Endothelial cell of umbilical vein (primary cell): ENCODE results near the gene TWIST2. TPM values are rescaled to one million over a fixed set of nuclear protein-coding genes. Genes with fewer than 3 reads are reported as not detected.

Source experiments
- BruUV-seq: library from RNA; stranded (reverse); fragments of 400-500 nt; replicated peaks from 2 replicates; lab custom pipeline; 2021; lab: Mats Ljungman, UMichigan
- CTCF ChIA-PET: fragments of 300-600, 350-600 bp; sonication (Branson Sonifier 250); formaldehyde crosslinking; loops from one replicate; lab custom pipeline; 2021; ENCODE audit warnings: antibody characterized with exemption, inconsistent platforms; lab: Charles Lee
- POLR2A ChIA-PET: fragments of 300-600, 350-600 bp; sonication (Branson Sonifier 250); formaldehyde crosslinking; loops from one replicate; lab custom pipeline; 2021; ENCODE audit warnings: antibody characterized with exemption, inconsistent platforms; lab: Charles Lee
- DNase-seq: peaks from one replicate; pipeline ENCODE4 v3.0.0-alpha.2; 2011; ENCODE audit warnings: low read depth, low spot score
- FAIRE-seq: peaks from 2 replicates; lab custom pipeline; 2011; peaks lifted over from hg19 to GRCh38; lab: Jason Lieb, UNC
- H2AFZ ChIP-seq: 2 replicates; pipeline ENCODE4 v1.6.0; 2012; ENCODE audit warnings: low read depth, low read length, control low read depth, inconsistent platforms
- H3K27ac ChIP-seq: 2 replicates; pipeline ENCODE4 v1.5.1; 2011; ENCODE audit warnings: low read depth, mild to moderate bottlenecking, control low read depth, low read length, moderate library complexity; ENCODE audit not compliant: insufficient read depth
- H3K27me3 ChIP-seq, 2 experiments: 2 replicates each; pipeline versions ENCODE4 v1.6.0 to v1.6.1; 2011; ENCODE audit warnings: low read length in 2 of 2, mixed read lengths in 1 of 2; ENCODE audit not compliant: control insufficient read depth in 2 of 2, insufficient read depth in 2 of 2
- H3K36me3 ChIP-seq, 2 experiments: 2 replicates in 1 of 2; 3 replicates in 1 of 2; pipeline ENCODE4 v1.5.1; 2011; ENCODE audit warnings: low read length in 2 of 2, mild to moderate bottlenecking in 1 of 2, moderate library complexity in 1 of 2; ENCODE audit not compliant: control insufficient read depth in 2 of 2, insufficient read depth in 2 of 2; ENCODE audit errors: extremely low read depth in 1 of 2
- H3K4me1 ChIP-seq: 3 replicates; pipeline ENCODE4 v1.5.1; 2011; ENCODE audit warnings: mild to moderate bottlenecking, low read length; ENCODE audit not compliant: control insufficient read depth, insufficient read depth; ENCODE audit errors: extremely low read depth
- H3K4me2 ChIP-seq: 2 replicates; pipeline ENCODE4 v1.6.1; 2011; ENCODE audit warnings: low read length, control low read depth, mixed read lengths; ENCODE audit not compliant: insufficient read depth
- H3K4me3 ChIP-seq, 3 experiments: fragments of 200-600 bp in 1 of 3; sonication (generic), shearing (Covaris generic) in 1 of 3; replicated peaks in 1 of 3; 2 replicates each; pipeline ENCODE4 v1.5.1; 2011 to 2016; ENCODE audit warnings: control low read depth in 3 of 3, low read length in 3 of 3, mild to moderate bottlenecking in 2 of 3, inconsistent platforms in 1 of 3, low read depth in 1 of 3, moderate library complexity in 1 of 3; ENCODE audit not compliant: insufficient read depth in 1 of 3
- H3K79me2 ChIP-seq: 2 replicates; pipeline ENCODE4 v1.6.0; 2012; ENCODE audit warnings: low read length, inconsistent platforms; ENCODE audit not compliant: control insufficient read depth, insufficient read depth
- H3K9ac ChIP-seq: replicated peaks from 2 replicates; pipeline ENCODE3; 2011; ENCODE audit warnings: low read length, control low read depth; ENCODE audit not compliant: insufficient read depth; ENCODE audit errors: extremely low read depth
- H3K9me1 ChIP-seq: replicated peaks from 3 replicates; pipeline ENCODE4 v1.6.0; 2011; ENCODE audit warnings: mild to moderate bottlenecking, low read length; ENCODE audit not compliant: control insufficient read depth, insufficient read depth; ENCODE audit errors: extremely low read depth
- H3K9me3 ChIP-seq: replicated peaks from 2 replicates; pipeline ENCODE4 v1.5.1; 2012; ENCODE audit warnings: low read length, inconsistent platforms; ENCODE audit not compliant: control insufficient read depth, insufficient read depth
- H4K20me1 ChIP-seq: replicated peaks from 2 replicates; pipeline ENCODE3; 2011; ENCODE audit warnings: mild to moderate bottlenecking, low read length; ENCODE audit not compliant: control insufficient read depth, insufficient read depth; ENCODE audit errors: extremely low read depth
- CTCF ChIP-seq, 2 donors: IDR thresholded peaks; 1 replicate in 1 of 2; 2 replicates in 1 of 2; pipeline ENCODE4 v1.5.1; 2011; ENCODE audit warnings: low read length in 2 of 2, mild to moderate bottlenecking in 2 of 2, moderate library complexity in 2 of 2, control low read depth in 1 of 2, inconsistent platforms in 1 of 2, low read depth in 1 of 2; ENCODE audit not compliant: insufficient read depth in 1 of 2; ENCODE audit errors: extremely low read depth in 1 of 2
- EZH2 ChIP-seq: IDR thresholded peaks from 2 replicates; pipeline ENCODE4 v1.6.1; 2012; ENCODE audit warnings: borderline replicate concordance, low read depth, mild to moderate bottlenecking, moderate library complexity, low read length, inconsistent platforms; ENCODE audit not compliant: severe bottlenecking
- FOS ChIP-seq: IDR thresholded peaks from 2 replicates; pipeline ENCODE4 v1.6.1; 2011; ENCODE audit warnings: mild to moderate bottlenecking, low read length, moderate library complexity, borderline replicate concordance; ENCODE audit not compliant: insufficient read depth
- GATA2 ChIP-seq: IDR thresholded peaks from 2 replicates; pipeline ENCODE4 v1.7.0; 2011; ENCODE audit warnings: low read depth, mild to moderate bottlenecking, moderate library complexity, mixed read lengths, low read length; ENCODE audit not compliant: insufficient read length, insufficient read depth
- JUN ChIP-seq: IDR thresholded peaks from 2 replicates; pipeline ENCODE4 v1.6.1; 2011; ENCODE audit warnings: borderline replicate concordance, low read depth; ENCODE audit not compliant: insufficient read length, insufficient read depth
- MAX ChIP-seq: IDR thresholded peaks from 2 replicates; pipeline ENCODE4 v1.6.1; 2011; ENCODE audit not compliant: insufficient read depth, insufficient read length
- MYC ChIP-seq: IDR thresholded peaks from one replicate; pipeline ENCODE4 v1.6.1; 2011; ENCODE audit warnings: mild to moderate bottlenecking, low read depth, low read length
- POLR2A ChIP-seq: IDR thresholded peaks from 2 replicates; pipeline ENCODE4 v1.6.1; 2012; ENCODE audit warnings: low read depth, mild to moderate bottlenecking, control low read depth, low read length
- POLR2AphosphoS5 ChIP-seq: IDR thresholded peaks from 2 replicates; pipeline ENCODE4 v1.6.1; 2012; ENCODE audit warnings: low read depth, mild to moderate bottlenecking, control low read depth, low read length, moderate library complexity; ENCODE audit not compliant: insufficient read depth
- dilution Hi-C: fragments of 300-500 bp; cut with MboI; formaldehyde crosslinking; loops from one replicate; pipeline ENCODE4 v1.15.0; 2019; ENCODE audit warnings: low sequenced_read_pairs; ENCODE audit not compliant: extremely low pct_ligation_motif_present
- intact Hi-C: fragments of 100-400 bp; cut with micrococcal nuclease; formaldehyde crosslinking; loops from one replicate; pipeline ENCODE4 v1.10.0; 2022
- polyA plus RNA-seq, 4 experiments: library from polyadenylated mRNA; depleted of rRNA in 3 of 4; stranded (reverse) in 3 of 4; unstranded in 1 of 4; fragments of >200 nt; gene quantifications; 2 replicates each; pipeline versions ENCODE4 v1.2.1 to v1.2.3, GENCODE V29; 2011 to 2012; ENCODE audit warnings: missing spikeins in 1 of 4
- total RNA-seq: library from RNA; stranded (reverse); gene quantifications from 2 replicates; pipeline ENCODE4 v1.2.3, GENCODE V29; 2021

The TWIST2 gene
- total and polyA plus RNA-seq, 2 donors (not counting 3 experiments of a cell fraction or from before 2014, with no cell fraction given): 2.3 to 3.4 TPM

- H3K9me1 ChIP-seq: no peaks in the 10 kb centered on the region
- intact Hi-C loops (no loop called here), dilution Hi-C loops (no loop called here)
- DNase-seq (no peak), FAIRE-seq (no peak)
- H2AFZ ChIP-seq: no peak overlapping the region
- no peaks in the 10 kb centered on the region for H3K27me3 ChIP-seq
- BruUV-seq: no TSS peak
- no peak overlapping the region for H3K4me2 ChIP-seq
- no peak overlapping the region for H3K4me3 ChIP-seq
- no peaks in the 10 kb centered on the region for H3K9me3 ChIP-seq
- H4K20me1 ChIP-seq: no peaks in the 10 kb centered on the region
- H3K27ac ChIP-seq: no peak overlapping the region
- no peak for TF ChIP-seq JUN
- no peak for TF ChIP-seq MAX
- no peak for TF ChIP-seq POLR2AphosphoS5
- TF ChIP-seq EZH2: no peak
- TF ChIP-seq GATA2: no peak
- no peak for TF ChIP-seq FOS
- no peak for TF ChIP-seq CTCF (IDR thresholded peaks at IDR 0.05; ENCODE audit: extremely low read depth in 1 of 2, insufficient read depth in 1 of 2, low read depth in 1 of 2, low read length in 2 of 2)
- no peak for TF ChIP-seq MYC
- no peak for TF ChIP-seq POLR2A
- CTCF ChIA-PET: no interaction called here
- no peaks in the 10 kb centered on the region for H3K36me3 ChIP-seq
- no peaks in the 10 kb centered on the region for H3K4me1 ChIP-seq
- H3K9ac ChIP-seq: no peak overlapping the region
- POLR2A ChIA-PET: no interaction called here
- H3K79me2 ChIP-seq: no peaks in the 10 kb centered on the region
Measured at GRCh38 chr2:238907717-238908173, 59.9 kb downstream of the TWIST2 start.
